H1 (cell line): Measurements from ENCODE around the gene ADGRL3. TPM values are rescaled to one million over a fixed set of nuclear protein-coding genes. Genes with fewer than 3 reads are reported as not detected.

Source experiments
- CTCF ChIA-PET: fragments of 300-600 bp; sonication (Branson Sonifier 250); formaldehyde crosslinking; loops from one replicate; lab custom pipeline; 2021; ENCODE audit not compliant: partially characterized antibody; lab: Charles Lee
- POLR2A ChIA-PET: fragments of 300-600 bp; sonication (Branson Sonifier 250); formaldehyde crosslinking; loops from one replicate; lab custom pipeline; 2021; ENCODE audit warnings: inconsistent platforms; ENCODE audit not compliant: partially characterized antibody; lab: Charles Lee
- DNase-seq, 2 experiments: peaks; one replicate each; pipeline versions ENCODE4 v3.0.0 to v3.0.0-alpha.2; 2010 to 2022; ENCODE audit warnings: low spot score in 2 of 2, low read depth in 1 of 2, mixed read lengths in 1 of 2
- FAIRE-seq: peaks from 2 replicates; lab custom pipeline; 2011; peaks lifted over from hg19 to GRCh38; lab: Jason Lieb, UNC
- H2AFZ ChIP-seq: 2 replicates; pipeline ENCODE4 v1.8.1; 2012; ENCODE audit warnings: low read length, inconsistent platforms
- H2AK5ac ChIP-seq: 2 replicates; pipeline ENCODE4 v1.6.1; 2013; ENCODE audit warnings: low read depth, low read length
- H2BK120ac ChIP-seq: replicated peaks from 2 replicates; pipeline ENCODE3; 2013; ENCODE audit warnings: low read depth, low read length, inconsistent platforms
- H2BK12ac ChIP-seq: 2 replicates; pipeline ENCODE4 v1.6.1; 2013; ENCODE audit warnings: low read depth, low read length
- H2BK15ac ChIP-seq: 2 replicates; pipeline ENCODE4 v1.6.1; 2013; ENCODE audit warnings: low read length
- H2BK20ac ChIP-seq: 2 replicates; pipeline ENCODE4 v1.6.1; 2013; ENCODE audit warnings: low read length
- H2BK5ac ChIP-seq: 2 replicates; pipeline ENCODE4 v1.6.1; 2013; ENCODE audit warnings: low read depth, low read length
- H3K14ac ChIP-seq: 2 replicates; pipeline ENCODE4 v1.6.1; 2013; ENCODE audit warnings: inconsistent platforms; ENCODE audit not compliant: insufficient read length
- H3K18ac ChIP-seq: 2 replicates; pipeline ENCODE4 v1.6.1; 2013; ENCODE audit warnings: low read length; ENCODE audit errors: extremely low read depth
- H3K23ac ChIP-seq: 2 replicates; pipeline ENCODE4 v1.6.1; 2013; ENCODE audit warnings: inconsistent platforms; ENCODE audit not compliant: insufficient read length
- H3K23me2 ChIP-seq: 2 replicates; pipeline ENCODE4 v1.6.1; 2013; ENCODE audit warnings: low read depth, low read length
- H3K27ac ChIP-seq: 2 replicates; pipeline ENCODE4 v1.6.1; 2011; ENCODE audit warnings: low read depth, low read length, inconsistent platforms
- H3K27me3 ChIP-seq, 4 experiments: replicated peaks in 1 of 4; 1 replicate in 1 of 4; 2 replicates in 3 of 4; pipeline versions ENCODE4 v1.6.1 to v1.8.1; 2011 to 2013; ENCODE audit warnings: low read length in 3 of 4, mild to moderate bottlenecking in 3 of 4, inconsistent platforms in 2 of 4, mixed read lengths in 2 of 4, moderate library complexity in 1 of 4; ENCODE audit not compliant: control insufficient read depth in 3 of 4, insufficient read depth in 3 of 4; ENCODE audit errors: extremely low read depth in 1 of 4
- H3K36me3 ChIP-seq, 4 experiments: 2 replicates each; pipeline versions ENCODE4 v1.6.1 to v1.8.1; 2011 to 2013; ENCODE audit warnings: mild to moderate bottlenecking in 4 of 4, low read length in 3 of 4, moderate library complexity in 2 of 4, control low read depth in 1 of 4, inconsistent platforms in 1 of 4; ENCODE audit not compliant: insufficient read depth in 4 of 4, control insufficient read depth in 2 of 4
- H3K4ac ChIP-seq: replicated peaks from 2 replicates; pipeline ENCODE3; 2013; ENCODE audit warnings: low read length, low read depth, mixed read lengths, inconsistent platforms; ENCODE audit not compliant: insufficient read length
- H3K4me1 ChIP-seq, 4 experiments: replicated peaks in 1 of 4; 1 replicate in 1 of 4; 2 replicates in 3 of 4; pipeline versions ENCODE4 v1.6.1 to v1.8.1; 2011 to 2013; ENCODE audit warnings: low read length in 3 of 4, inconsistent platforms in 2 of 4, mixed read lengths in 1 of 4; ENCODE audit not compliant: insufficient read depth in 4 of 4, control insufficient read depth in 3 of 4
- H3K4me2 ChIP-seq, 2 experiments: 2 replicates each; pipeline versions ENCODE4 v1.6.1 to v1.8.1; 2011 to 2013; ENCODE audit warnings: low read depth in 2 of 2, low read length in 2 of 2, control low read depth in 1 of 2, inconsistent platforms in 1 of 2, mild to moderate bottlenecking in 1 of 2; ENCODE audit not compliant: insufficient read depth in 1 of 2
- H3K4me3 ChIP-seq, 4 experiments: fragments of 200-600, 300-600 bp in 1 of 4; sonication (generic), shearing (Covaris generic), sonication (Bioruptor Twin) in 1 of 4; 2 replicates each; pipeline versions ENCODE4 v1.5.1 to v1.8.1; 2011 to 2016; ENCODE audit warnings: low read length in 4 of 4, low read depth in 3 of 4, control low read depth in 2 of 4, inconsistent platforms in 2 of 4, mild to moderate bottlenecking in 2 of 4, mixed read lengths in 1 of 4, moderate library complexity in 1 of 4; ENCODE audit not compliant: insufficient read depth in 2 of 4; ENCODE audit errors: extremely low read depth in 1 of 4
- H3K56ac ChIP-seq: replicated peaks from 2 replicates; pipeline ENCODE3; 2013; ENCODE audit warnings: low read depth, mild to moderate bottlenecking, mixed read lengths, low read length, inconsistent platforms; ENCODE audit not compliant: insufficient read length
- H3K79me1 ChIP-seq: 2 replicates; pipeline ENCODE4 v1.6.1; 2013; ENCODE audit warnings: low read depth, low read length, control low read depth
- H3K79me2 ChIP-seq, 2 experiments: 2 replicates each; pipeline versions ENCODE4 v1.6.1 to v1.8.1; 2012 to 2013; ENCODE audit warnings: low read length in 2 of 2, mild to moderate bottlenecking in 2 of 2, inconsistent platforms in 1 of 2; ENCODE audit not compliant: insufficient read depth in 2 of 2, control insufficient read depth in 1 of 2
- H3K9ac ChIP-seq, 4 experiments: replicated peaks in 1 of 4; 1 replicate in 1 of 4; 2 replicates in 3 of 4; pipeline versions ENCODE4 v1.6.1 to v1.8.1; 2011 to 2013; ENCODE audit warnings: low read depth in 3 of 4, low read length in 3 of 4, control low read depth in 2 of 4, mild to moderate bottlenecking in 2 of 4, moderate library complexity in 2 of 4, inconsistent platforms in 1 of 4; ENCODE audit errors: extremely low read depth in 1 of 4
- H3K9me3 ChIP-seq, 2 experiments: 2 replicates each; pipeline versions ENCODE4 v1.6.1 to v1.8.1; 2012 to 2013; ENCODE audit warnings: mild to moderate bottlenecking in 2 of 2, moderate library complexity in 2 of 2, control low read depth in 1 of 2, inconsistent platforms in 1 of 2, low read depth in 1 of 2, low read length in 1 of 2, mixed read lengths in 1 of 2; ENCODE audit not compliant: insufficient read depth in 2 of 2
- H4K20me1 ChIP-seq, 2 experiments: replicated peaks in 1 of 2; 2 replicates each; pipeline versions ENCODE3 to v1.8.1; 2011 to 2013; ENCODE audit warnings: inconsistent platforms in 2 of 2, low read length in 2 of 2, mild to moderate bottlenecking in 1 of 2; ENCODE audit not compliant: insufficient read depth in 2 of 2, control insufficient read depth in 1 of 2
- H4K5ac ChIP-seq: 2 replicates; pipeline ENCODE4 v1.6.1; 2013; ENCODE audit warnings: low read length, low read depth, mixed read lengths, inconsistent platforms; ENCODE audit not compliant: insufficient read length
- H4K8ac ChIP-seq: 2 replicates; pipeline ENCODE4 v1.8.0; 2013; ENCODE audit warnings: mild to moderate bottlenecking, moderate library complexity, low read length, inconsistent platforms; ENCODE audit not compliant: insufficient read depth; ENCODE audit errors: extremely low read depth
- H4K91ac ChIP-seq: replicated peaks from 2 replicates; pipeline ENCODE3; 2013; ENCODE audit warnings: low read length, mixed read lengths, inconsistent platforms; ENCODE audit not compliant: insufficient read length
- MAX ChIP-seq: IDR thresholded peaks from 2 replicates; pipeline ENCODE4 v1.6.1; 2012; ENCODE audit warnings: inconsistent platforms
- NANOG ChIP-seq: IDR thresholded peaks from 2 replicates; pipeline ENCODE4 v1.6.1; 2011; ENCODE audit warnings: low read length, low read depth, mild to moderate bottlenecking, inconsistent platforms; ENCODE audit not compliant: insufficient read depth, poor library complexity, severe bottlenecking
- RBBP5 ChIP-seq: IDR thresholded peaks from 2 replicates; pipeline ENCODE4 v1.7.1; 2012; ENCODE audit warnings: low read depth, mild to moderate bottlenecking, inconsistent platforms, low read length, moderate library complexity, borderline replicate concordance
- SUZ12 ChIP-seq: fragments of 200-600 bp; sonication (generic); IDR thresholded peaks from 2 replicates; pipeline ENCODE4 v1.6.1; 2012; ENCODE audit warnings: mild to moderate bottlenecking, inconsistent platforms, low read length, moderate library complexity, mixed read lengths
- WGBS, 2 experiments: shearing (Covaris generic) in 1 of 2; methylation state at CpG; one replicate each; pipeline versions ENCODE4 v1.1.6 to v1.1.7; 2013 to 2015; ENCODE audit warnings: low lambda C conversion rate in 2 of 2, mixed read lengths in 2 of 2, inconsistent platforms in 1 of 2, low coverage in 1 of 2, missing lambda C conversion rate in 1 of 2; ENCODE audit not compliant: insufficient replicate concordance in 2 of 2, insufficient coverage in 1 of 2, insufficient read length in 1 of 2; ENCODE audit errors: extremely low coverage in 1 of 2, missing lambda C conversion rate in 1 of 2; 5-methylcytosine and 5-hydroxymethylcytosine counted together
- polyA plus RNA-seq, 7 experiments: library from polyadenylated mRNA; depleted of rRNA in 3 of 7; stranded (reverse) in 5 of 7; unstranded in 2 of 7; fragments of >200 nt in 5 of 7; fragments of 200-250 nt in 2 of 7; gene quantifications; 1 replicate in 5 of 7; 2 replicates in 1 of 7; 4 replicates in 1 of 7; pipeline versions ENCODE4 v1.2.1 to v1.2.3, GENCODE V29; 2011 to 2013; ENCODE audit warnings: missing spikeins in 2 of 7, mixed read lengths in 2 of 7
- total RNA-seq: library from RNA; stranded (reverse); fragmentation: NEBNext Ultra II Directional; extraction: Animal tissue kit (Norgen Biotek cat#: 25700); gene quantifications from 2 replicates; pipeline ENCODE4 v1.2.1, GENCODE V29; 2021

The ADGRL3 gene
- total and polyA plus RNA-seq, 2 of the 8 experiments (the other 6 are each of a cell fraction or from before 2014, with no cell fraction given): 6.6 to 13.0 TPM

- H2BK15ac ChIP-seq: no peak overlapping the region
- H2BK12ac ChIP-seq: no peak overlapping the region
- ChIA-PET CTCF (interaction anchor here (1.0 to 2.1 kb wide), 2 partner anchors 18 to 19 kb away, joined by 3 to 7 read pairs; no protein-coding TSS in a partner anchor), POLR2A (no interaction called here)
- H2AFZ ChIP-seq: no peak overlapping the region
- TF ChIP-seq MAX (no peak), NANOG (no peak), RBBP5 (no peak), SUZ12 (no peak)
- H3K23ac ChIP-seq: no peak overlapping the region
- H3K14ac ChIP-seq: no peak overlapping the region
- no peak overlapping the region for H3K18ac ChIP-seq
- no peak overlapping the region for H2BK20ac ChIP-seq
- no peaks in the 10 kb centered on the region for H3K36me3 ChIP-seq
- H4K20me1 ChIP-seq: no peaks in the 10 kb centered on the region
- H3K9me3 ChIP-seq: no peaks in the 10 kb centered on the region
- no peak overlapping the region for H4K91ac ChIP-seq
- no peak for FAIRE-seq
- no peak for DNase-seq
- H4K5ac ChIP-seq: no peak overlapping the region
- H3K4me3 ChIP-seq: no peak overlapping the region
- no peak overlapping the region for H2AK5ac ChIP-seq
- H3K23me2 ChIP-seq: no peaks in the 10 kb centered on the region
- H3K27me3 ChIP-seq: no peaks in the 10 kb centered on the region
- no peak overlapping the region for H3K4ac ChIP-seq
- H3K4me1 ChIP-seq: 0 out of 7 replicates have a peak, but pooled peaks cover 0 to 3% (median 0%) of the 10 kb centered on the region in 4 experiments
- no peak overlapping the region for H3K27ac ChIP-seq
- H2BK120ac ChIP-seq: no peak overlapping the region
- H3K4me2 ChIP-seq: no peak overlapping the region
- H3K79me1 ChIP-seq: no peaks in the 10 kb centered on the region
- no peak overlapping the region for H3K9ac ChIP-seq
- H2BK5ac ChIP-seq: no peak overlapping the region
- H4K8ac ChIP-seq: no peak overlapping the region
- H3K79me2 ChIP-seq: no peaks in the 10 kb centered on the region
- H3K56ac ChIP-seq: no peak overlapping the region
- 96% methylated on average over 1 of the region's 1 CpG; no CpG with 5 or more reads in 1 of the 2 experiments for WGBS, 2 experiments
Measured at GRCh38 chr4:62003695-62004094, 803.6 kb downstream of the ADGRL3 start.
